Measurements from ENCODE around the gene STARD6.

STARD6 gene

DNA sequence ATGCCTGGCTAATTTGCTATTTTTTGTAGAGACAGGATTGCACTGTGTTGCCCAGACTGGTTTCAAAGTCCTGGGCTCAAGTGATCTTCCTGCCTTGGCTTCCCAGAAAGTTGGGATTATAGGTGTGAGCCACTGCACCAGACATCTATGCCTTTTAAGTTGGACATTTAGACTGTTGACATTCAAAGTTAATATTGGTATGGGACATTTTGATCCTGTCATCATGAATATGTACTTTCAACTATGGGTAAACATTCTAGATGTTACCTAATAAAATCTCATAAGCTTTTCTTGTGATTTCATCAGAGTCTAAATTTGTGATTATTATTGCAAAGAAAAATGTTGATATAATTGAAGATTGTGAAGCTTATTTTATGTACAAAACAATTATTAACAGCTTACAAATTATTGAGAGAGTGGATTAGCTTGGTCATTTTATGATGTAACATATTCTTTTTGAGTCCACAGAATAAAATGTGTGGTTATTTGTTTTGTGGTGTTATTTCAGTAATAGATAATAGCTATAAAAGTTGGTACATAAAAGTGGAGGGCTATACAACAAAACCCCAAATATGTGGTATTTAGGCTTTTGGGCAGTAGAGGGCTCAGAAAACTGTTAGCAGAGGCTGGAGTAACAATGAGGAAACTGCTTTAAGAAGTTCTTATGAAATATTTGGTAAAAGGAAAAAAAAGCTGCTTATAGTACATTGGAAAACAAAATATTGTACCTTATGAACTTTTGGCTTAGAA, 41.4 kb downstream of the STARD6 start:
- TF ChIP-seq ZBTB7A (IDR thresholded peaks at IDR 0.05; ENCODE audit: low read depth) (no peak), EGR1 (IDR thresholded peaks at IDR 0.05) (no peak), TAF1 (IDR thresholded peaks at IDR 0.05; ENCODE audit: low read depth) (no peak), EP300 (IDR thresholded peaks at IDR 0.05; ENCODE audit: borderline replicate concordance) (no peak), CREB1 (IDR thresholded peaks at IDR 0.05; ENCODE audit: low read depth) (no peak), TEAD4 (IDR thresholded peaks at IDR 0.05) (no peak)
- TF ChIP-seq, protein P1, sequence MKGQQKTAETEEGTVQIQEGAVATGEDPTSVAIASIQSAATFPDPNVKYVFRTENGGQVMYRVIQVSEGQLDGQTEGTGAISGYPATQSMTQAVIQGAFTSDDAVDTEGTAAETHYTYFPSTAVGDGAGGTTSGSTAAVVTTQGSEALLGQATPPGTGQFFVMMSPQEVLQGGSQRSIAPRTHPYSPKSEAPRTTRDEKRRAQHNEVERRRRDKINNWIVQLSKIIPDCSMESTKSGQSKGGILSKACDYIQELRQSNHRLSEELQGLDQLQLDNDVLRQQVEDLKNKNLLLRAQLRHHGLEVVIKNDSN (IDR thresholded peaks at IDR 0.05), result no peak
- TF ChIP-seq, protein P2, sequence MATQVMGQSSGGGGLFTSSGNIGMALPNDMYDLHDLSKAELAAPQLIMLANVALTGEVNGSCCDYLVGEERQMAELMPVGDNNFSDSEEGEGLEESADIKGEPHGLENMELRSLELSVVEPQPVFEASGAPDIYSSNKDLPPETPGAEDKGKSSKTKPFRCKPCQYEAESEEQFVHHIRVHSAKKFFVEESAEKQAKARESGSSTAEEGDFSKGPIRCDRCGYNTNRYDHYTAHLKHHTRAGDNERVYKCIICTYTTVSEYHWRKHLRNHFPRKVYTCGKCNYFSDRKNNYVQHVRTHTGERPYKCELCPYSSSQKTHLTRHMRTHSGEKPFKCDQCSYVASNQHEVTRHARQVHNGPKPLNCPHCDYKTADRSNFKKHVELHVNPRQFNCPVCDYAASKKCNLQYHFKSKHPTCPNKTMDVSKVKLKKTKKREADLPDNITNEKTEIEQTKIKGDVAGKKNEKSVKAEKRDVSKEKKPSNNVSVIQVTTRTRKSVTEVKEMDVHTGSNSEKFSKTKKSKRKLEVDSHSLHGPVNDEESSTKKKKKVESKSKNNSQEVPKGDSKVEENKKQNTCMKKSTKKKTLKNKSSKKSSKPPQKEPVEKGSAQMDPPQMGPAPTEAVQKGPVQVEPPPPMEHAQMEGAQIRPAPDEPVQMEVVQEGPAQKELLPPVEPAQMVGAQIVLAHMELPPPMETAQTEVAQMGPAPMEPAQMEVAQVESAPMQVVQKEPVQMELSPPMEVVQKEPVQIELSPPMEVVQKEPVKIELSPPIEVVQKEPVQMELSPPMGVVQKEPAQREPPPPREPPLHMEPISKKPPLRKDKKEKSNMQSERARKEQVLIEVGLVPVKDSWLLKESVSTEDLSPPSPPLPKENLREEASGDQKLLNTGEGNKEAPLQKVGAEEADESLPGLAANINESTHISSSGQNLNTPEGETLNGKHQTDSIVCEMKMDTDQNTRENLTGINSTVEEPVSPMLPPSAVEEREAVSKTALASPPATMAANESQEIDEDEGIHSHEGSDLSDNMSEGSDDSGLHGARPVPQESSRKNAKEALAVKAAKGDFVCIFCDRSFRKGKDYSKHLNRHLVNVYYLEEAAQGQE (IDR thresholded peaks at IDR 0.05; ENCODE audit: low read depth), result no peak

DNA sequence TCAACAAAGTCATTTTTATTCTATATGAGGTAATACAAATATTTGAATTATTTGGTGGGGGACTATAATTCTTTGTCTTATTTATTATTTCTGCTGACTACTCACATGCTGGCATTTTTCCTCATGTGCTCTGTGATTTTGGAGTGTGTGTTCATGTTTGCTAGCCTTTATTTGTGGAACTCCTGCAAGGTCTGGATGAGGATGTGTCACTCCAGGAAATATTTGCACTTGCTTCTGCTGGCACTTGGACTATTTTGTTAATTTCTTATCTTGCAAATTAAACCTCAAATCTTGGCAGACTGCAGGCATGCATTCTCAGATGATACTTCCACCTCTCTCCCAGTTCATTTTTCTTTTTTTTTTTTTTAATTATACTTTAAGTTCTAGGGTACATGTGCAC, 54.2 kb downstream of the STARD6 start:
- TF ChIP-seq, protein P2 (IDR thresholded peaks at IDR 0.05; ENCODE audit: low read depth), result no peak
- no peak for TF ChIP-seq YY1 (IDR thresholded peaks at IDR 0.05; ENCODE audit: low read depth)
- TF ChIP-seq ZBTB7A (IDR thresholded peaks at IDR 0.05; ENCODE audit: low read depth), result no peak
- TF ChIP-seq EP300 (IDR thresholded peaks at IDR 0.05; ENCODE audit: borderline replicate concordance), result no peak
- TF ChIP-seq EGR1 (IDR thresholded peaks at IDR 0.05), result no peak
- TF ChIP-seq CEBPB (IDR thresholded peaks at IDR 0.05), result no peak
- TF ChIP-seq CREB1 (IDR thresholded peaks at IDR 0.05; ENCODE audit: low read depth), result no peak
- TF ChIP-seq MAX (IDR thresholded peaks at IDR 0.05), result no peak
- TF ChIP-seq, protein P1 (IDR thresholded peaks at IDR 0.05), result no peak
- TF ChIP-seq TAF1 (IDR thresholded peaks at IDR 0.05; ENCODE audit: low read depth), result no peak
- TF ChIP-seq TEAD4 (IDR thresholded peaks at IDR 0.05), result no peak
- no peak for TF ChIP-seq RAD21 (IDR thresholded peaks at IDR 0.05; ENCODE audit: low read depth)
- TF ChIP-seq TCF12 (IDR thresholded peaks at IDR 0.05; ENCODE audit: low read depth), result no peak
- TF ChIP-seq FOXM1 (IDR thresholded peaks at IDR 0.05; ENCODE audit: borderline replicate concordance, low read depth), result no peak
- TF ChIP-seq NFIC (IDR thresholded peaks at IDR 0.05), result no peak

- TF ChIP-seq TCF12 (IDR thresholded peaks at IDR 0.05; ENCODE audit: low read depth) (no peak), CEBPB (IDR thresholded peaks at IDR 0.05) (no peak), CREB1 (IDR thresholded peaks at IDR 0.05; ENCODE audit: low read depth) (no peak), TEAD4 (IDR thresholded peaks at IDR 0.05) (no peak), YY1 (IDR thresholded peaks at IDR 0.05; ENCODE audit: low read depth) (no peak)
- TF ChIP-seq, protein P2 (IDR thresholded peaks at IDR 0.05; ENCODE audit: low read depth), result peak; percentile 88
Measured at GRCh38 chr18:54296062-54296461, 61.6 kb downstream of the STARD6 start.

- TF ChIP-seq, protein P1 (IDR thresholded peaks at IDR 0.05), result no peak
- TF ChIP-seq FOXM1 (IDR thresholded peaks at IDR 0.05; ENCODE audit: borderline replicate concordance, low read depth) (no peak), TEAD4 (IDR thresholded peaks at IDR 0.05) (no peak), CREB1 (IDR thresholded peaks at IDR 0.05; ENCODE audit: low read depth) (no peak), ZBTB7A (IDR thresholded peaks at IDR 0.05; ENCODE audit: low read depth) (no peak), EGR1 (IDR thresholded peaks at IDR 0.05) (no peak), EP300 (IDR thresholded peaks at IDR 0.05; ENCODE audit: borderline replicate concordance) (no peak), YY1 (IDR thresholded peaks at IDR 0.05; ENCODE audit: low read depth) (no peak), TAF1 (IDR thresholded peaks at IDR 0.05; ENCODE audit: low read depth) (no peak), CEBPB (IDR thresholded peaks at IDR 0.05) (no peak), NFIC (IDR thresholded peaks at IDR 0.05) (no peak)
Measured at GRCh38 chr18:54294274-54294673, 63.4 kb downstream of the STARD6 start.
